CD8-positive, alpha-beta memory T cell (primary cell): ENCODE data around the gene DHPS. TPM values are rescaled to one million over a fixed set of nuclear protein-coding genes. Genes with fewer than 3 reads are reported as not detected.
A peak's percentile ranks its signal among the peaks of the same experiment; 100 is the strongest.

Source experiments
- CTCF ChIA-PET: fragments of 350-600 bp; sonication (Branson Sonifier 250); formaldehyde crosslinking; loops from one replicate; lab custom pipeline; 2021; ENCODE audit warnings: antibody characterized with exemption; lab: Charles Lee
- POLR2A ChIA-PET: fragments of 350-600 bp; sonication (Branson Sonifier 250); formaldehyde crosslinking; loops from one replicate; lab custom pipeline; 2021; ENCODE audit warnings: antibody characterized with exemption; lab: Charles Lee
- DNase-seq, 5 donors: peaks; one replicate each; pipeline versions ENCODE4 v3.0.0 to v3.0.0-alpha.2; 2020 to 2022; ENCODE audit warnings: mixed read lengths in 1 of 5
- H3K27ac ChIP-seq: one replicate; pipeline ENCODE4 v1.7.0; 2013; ENCODE audit warnings: low read depth, mild to moderate bottlenecking, low read length, moderate library complexity
- H3K27me3 ChIP-seq: 2 replicates; pipeline ENCODE4 v1.7.0; 2013; ENCODE audit warnings: low read length, mild to moderate bottlenecking; ENCODE audit not compliant: insufficient read depth, poor library complexity, severe bottlenecking
- H3K36me3 ChIP-seq: 2 replicates; pipeline ENCODE4 v1.7.0; 2013; ENCODE audit warnings: mild to moderate bottlenecking, low read length, moderate library complexity; ENCODE audit not compliant: insufficient read depth
- H3K4me1 ChIP-seq: 2 replicates; pipeline ENCODE4 v1.7.0; 2013; ENCODE audit warnings: mild to moderate bottlenecking, low read length, moderate library complexity; ENCODE audit not compliant: insufficient read depth
- H3K4me3 ChIP-seq: 2 replicates; pipeline ENCODE4 v1.7.0; 2013; ENCODE audit warnings: mild to moderate bottlenecking, low read length
- H3K9me3 ChIP-seq: 2 replicates; pipeline ENCODE4 v1.7.0; 2013; ENCODE audit warnings: mild to moderate bottlenecking, low read length
- H3K27ac Mint-ChIP-seq, 8 donors: one replicate each; pipeline ENCODE4 v1.8.0; 2020 to 2021; ENCODE audit warnings: mixed read lengths in 8 of 8, mild to moderate bottlenecking in 6 of 8, inconsistent platforms in 3 of 8, moderate library complexity in 3 of 8
- H3K27me3 Mint-ChIP-seq, 2 donors: one replicate each; pipeline ENCODE4 v1.8.0; 2020 to 2021; ENCODE audit warnings: mixed read lengths in 2 of 2, mild to moderate bottlenecking in 1 of 2, moderate library complexity in 1 of 2
- H3K36me3 Mint-ChIP-seq, 3 donors: one replicate each; pipeline ENCODE4 v1.8.0; 2020 to 2021; ENCODE audit warnings: mixed read lengths in 3 of 3, inconsistent platforms in 1 of 3, mild to moderate bottlenecking in 1 of 3
- H3K4me1 Mint-ChIP-seq, 3 donors: one replicate each; pipeline ENCODE4 v1.8.0; 2020 to 2021; ENCODE audit warnings: mixed read lengths in 3 of 3, inconsistent platforms in 1 of 3, mild to moderate bottlenecking in 1 of 3
- H3K4me3 Mint-ChIP-seq, 7 donors: one replicate each; pipeline ENCODE4 v1.8.0; 2020 to 2021; ENCODE audit warnings: mixed read lengths in 7 of 7, mild to moderate bottlenecking in 6 of 7, moderate library complexity in 4 of 7, inconsistent platforms in 2 of 7
- H3K9me3 Mint-ChIP-seq, 5 donors: one replicate each; pipeline ENCODE4 v1.8.0; 2020 to 2022; ENCODE audit warnings: mixed read lengths in 5 of 5, mild to moderate bottlenecking in 3 of 5, moderate library complexity in 2 of 5, inconsistent platforms in 1 of 5
- polyA plus RNA-seq: library from polyadenylated mRNA; unstranded; fragments of 300-500 nt; fragmentation: Illumina TruSeq; gene quantifications from one replicate; pipeline ENCODE4 v1.2.3, GENCODE V29; 2021
- total RNA-seq, 2 experiments: library from RNA; stranded (reverse); gene quantifications; one replicate each; pipeline ENCODE4 v1.2.3, GENCODE V29; 2021

The DHPS gene
- total and polyA plus RNA-seq, 3 experiments from 2014 or later: 91.8 to 116 (median 113) TPM

GRCh38 chr19:12666265-12667048 lies 15.2 kb downstream of the DHPS start, which contains the start of the genes MAN2B1 and WDR83:
TSS of gene MAN2B1 (minus strand) at chr19:12666742. CDS start at chr19:12666701, 41 bp downstream.
TSS of gene WDR83 (plus strand) at chr19:12666807. CDS start at chr19:12669791, 2,984 bp downstream.
- Histone ChIP-seq H3K4me3 (peak within 1 kb of the TSS; percentile 83), H3K36me3 (peaks cover 1% of the 10 kb centered on the region), H3K27me3 (no peaks in the 10 kb centered on the region), H3K27ac (peak within 1 kb of the TSS; percentile 72), H3K9me3 (no peaks in the 10 kb centered on the region), H3K4me1 (peaks cover 40% of the 10 kb centered on the region)
- Mint-ChIP-seq H3K36me3 (peaks cover 0 to 52% (median 3%) of the 10 kb centered on the region in 3 donors), H3K4me3 (peak within 1 kb of the TSS; percentile 87 to 100 (median 97)), H3K27ac (peak within 1 kb of the TSS; percentile 89 to 100 (median 98)), H3K27me3 (no peaks in the 10 kb centered on the region), H3K9me3 (no peaks in the 10 kb centered on the region), H3K4me1 (peaks cover 43 to 59% (median 46%) of the 10 kb centered on the region in 3 donors)
- ChIA-PET POLR2A (interaction anchor here (0.5 to 1.7 kb wide), 5 partner anchors 13 to 1069 kb away, joined by 3 to 5 read pairs (median 4); partner anchors contain the start of genes ZNF490, ZNF563 and ZNF791), CTCF (interaction anchor here (0.7 to 5.7 kb wide), 5 partner anchors 12 to 182 kb away, joined by 3 to 32 read pairs (median 3); partner anchors contain the start of gene ZNF709)
- peak; percentile 77 to 84 (median 79) for DNase-seq

- H3K36me3 ChIP-seq: peaks cover 8% of the 10 kb centered on the region
- no peaks in the 10 kb centered on the region for H3K27me3 Mint-ChIP-seq
- H3K4me3 Mint-ChIP-seq: peak overlapping the region; percentile 87 to 100 (median 95)
- no peaks in the 10 kb centered on the region for H3K9me3 ChIP-seq
- peaks cover 40% of the 10 kb centered on the region for H3K4me1 ChIP-seq
- H3K9me3 Mint-ChIP-seq: no peaks in the 10 kb centered on the region
- ChIA-PET POLR2A (interaction anchor here (0.5 to 1.7 kb wide), 4 partner anchors 26 to 1070 kb away, joined by 3 to 5 read pairs (median 4); partner anchors contain the start of genes ZNF490, ZNF563 and ZNF791), CTCF (interaction anchor here (0.7 to 5.7 kb wide), 5 partner anchors 12 to 182 kb away, joined by 3 to 32 read pairs (median 3); partner anchors contain the start of gene ZNF709)
- H3K36me3 Mint-ChIP-seq: peaks cover 0 to 59% (median 3%) of the 10 kb centered on the region in 3 donors
- H3K27ac ChIP-seq: peak overlapping the region; percentile 72
- H3K27ac Mint-ChIP-seq: peak overlapping the region; percentile 89 to 100 (median 98)
- peaks cover 41 to 58% (median 45%) of the 10 kb centered on the region in 3 donors for H3K4me1 Mint-ChIP-seq
- no peak for DNase-seq
- H3K4me3 ChIP-seq: peak overlapping the region; percentile 83
- H3K27me3 ChIP-seq: no peaks in the 10 kb centered on the region
Measured at GRCh38 chr19:12665671-12666264, 15.9 kb downstream of the DHPS start.

GRCh38 chr19:12665281-12665573 lies 16.5 kb downstream of the DHPS start:
- Mint-ChIP-seq H3K36me3 (peaks cover 0 to 62% (median 3%) of the 10 kb centered on the region in 3 donors), H3K4me3 (peak overlapping the region; percentile 87 to 100 (median 95)), H3K27me3 (no peaks in the 10 kb centered on the region), H3K27ac (peak overlapping the region; percentile 89 to 100 (median 96)), H3K9me3 (no peaks in the 10 kb centered on the region), H3K4me1 (peaks cover 38 to 53% (median 39%) of the 10 kb centered on the region in 3 donors)
- Histone ChIP-seq H3K36me3 (peaks cover 8% of the 10 kb centered on the region), H3K4me1 (peaks cover 35% of the 10 kb centered on the region), H3K27me3 (no peaks in the 10 kb centered on the region), H3K27ac (peak overlapping the region; percentile 72), H3K9me3 (no peaks in the 10 kb centered on the region), H3K4me3 (peak overlapping the region; percentile 83)
- ChIA-PET POLR2A (interaction anchor here (1.7 kb wide), 1 partner anchor 25 kb away, joined by 5 read pairs; no protein-coding TSS in a partner anchor), CTCF (interaction anchor here (2.0 to 5.7 kb wide), 2 partner anchors 13 to 25 kb away, joined by 8 to 32 read pairs; no protein-coding TSS in a partner anchor)
- DNase-seq: peak; percentile 29 to 65 (median 47)

GRCh38 chr19:12664406-12665280 lies 17.0 kb downstream of the DHPS start:
- H3K27me3 ChIP-seq: no peaks in the 10 kb centered on the region
- peaks cover 3 to 66% (median 5%) of the 10 kb centered on the region in 3 donors for H3K36me3 Mint-ChIP-seq
- peak overlapping the region; percentile 87 to 100 (median 95) for H3K4me3 Mint-ChIP-seq
- no peak overlapping the region for H3K27ac ChIP-seq
- no peak overlapping the region for H3K4me3 ChIP-seq
- H3K4me1 ChIP-seq: peaks cover 31% of the 10 kb centered on the region
- peaks cover 8% of the 10 kb centered on the region for H3K36me3 ChIP-seq
- peak overlapping the region; percentile 89 to 100 (median 96) for H3K27ac Mint-ChIP-seq
- POLR2A ChIA-PET: interaction anchor here (0.6 kb wide), 1 partner anchor 17 kb away, joined by 3 read pairs; no protein-coding TSS in a partner anchor
- CTCF ChIA-PET: interaction anchor here (2.0 to 5.7 kb wide), 2 partner anchors 14 to 24 kb away, joined by 8 to 32 read pairs; no protein-coding TSS in a partner anchor
- no peaks in the 10 kb centered on the region for H3K9me3 Mint-ChIP-seq
- no peaks in the 10 kb centered on the region for H3K9me3 ChIP-seq
- no peak for DNase-seq
- H3K27me3 Mint-ChIP-seq: no peaks in the 10 kb centered on the region
- H3K4me1 Mint-ChIP-seq: peaks cover 35 to 50% (median 37%) of the 10 kb centered on the region in 3 donors

- ChIA-PET CTCF (interaction anchor here (0.8 to 1.4 kb wide), 2 partner anchors 11 to 15 kb away, joined by 3 to 4 read pairs; no protein-coding TSS in a partner anchor), POLR2A (interaction anchor here (0.7 kb wide), 1 partner anchor 11 kb away, joined by 3 read pairs; no protein-coding TSS in a partner anchor)
- Histone ChIP-seq H3K27me3 (no peaks in the 10 kb centered on the region), H3K4me3 (no peak overlapping the region), H3K4me1 (peaks cover 15% of the 10 kb centered on the region), H3K36me3 (peaks cover 22% of the 10 kb centered on the region), H3K9me3 (no peaks in the 10 kb centered on the region), H3K27ac (no peak overlapping the region)
- H3K27ac Mint-ChIP-seq: peak overlapping the region in 2 of 8 donors; percentile 11 to 89
- no peak for DNase-seq
- H3K27me3 Mint-ChIP-seq: no peaks in the 10 kb centered on the region
- H3K4me3 Mint-ChIP-seq: no peak overlapping the region
- peaks cover 11 to 17% (median 12%) of the 10 kb centered on the region in 3 donors for H3K4me1 Mint-ChIP-seq
- peaks cover 3 to 72% (median 6%) of the 10 kb centered on the region in 3 donors for H3K36me3 Mint-ChIP-seq
- no peaks in the 10 kb centered on the region for H3K9me3 Mint-ChIP-seq
Measured at GRCh38 chr19:12660980-12661379, 20.7 kb downstream of the DHPS start.

- POLR2A ChIA-PET: no interaction called here
- peaks cover 30% of the 10 kb centered on the region for H3K36me3 ChIP-seq
- no peaks in the 10 kb centered on the region for H3K27me3 Mint-ChIP-seq
- H3K27ac ChIP-seq: no peak overlapping the region
- CTCF ChIA-PET: interaction anchor here (0.7 to 1.8 kb wide), 3 partner anchors 14 to 103 kb away, joined by 3 to 5 read pairs (median 4); no protein-coding TSS in a partner anchor
- no peaks in the 10 kb centered on the region for H3K27me3 ChIP-seq
- H3K4me3 Mint-ChIP-seq: no peak overlapping the region
- peaks cover 12 to 67% (median 13%) of the 10 kb centered on the region in 3 donors for H3K36me3 Mint-ChIP-seq
- no peaks in the 10 kb centered on the region for H3K4me1 ChIP-seq
- H3K4me3 ChIP-seq: no peak overlapping the region
- no peaks in the 10 kb centered on the region for H3K9me3 ChIP-seq
- H3K4me1 Mint-ChIP-seq: peaks cover 0 to 1% (median 0%) of the 10 kb centered on the region in 3 donors
- H3K27ac Mint-ChIP-seq: no peak overlapping the region
- DNase-seq: no peak
- no peaks in the 10 kb centered on the region for H3K9me3 Mint-ChIP-seq
Measured at GRCh38 chr19:12657966-12658365, 23.7 kb downstream of the DHPS start.
